GM23338 (cell line): ENCODE results near the gene LPGAT1. TPM values are rescaled to one million over a fixed set of nuclear protein-coding genes. Genes with fewer than 3 reads are reported as not detected.

Experiments used
- ATAC-seq: fragments of 200-7000 bp; cut with Tn5 transposase; 3 replicates; pipeline ENCODE4 v1.9.1; 2020
- DNase-seq: peaks from one replicate; pipeline ENCODE4 v3.0.0-alpha.2; 2015; ENCODE audit warnings: low spot score
- H2AFZ ChIP-seq: fragments of 200-600 bp; sonication (generic); 2 replicates; pipeline ENCODE4 v1.8.0; 2016; ENCODE audit warnings: antibody characterized with exemption, mild to moderate bottlenecking, moderate library complexity
- H3F3A ChIP-seq: fragments of 200-600 bp; sonication (generic); replicated peaks from 2 replicates; pipeline ENCODE4 v1.8.0; 2017; ENCODE audit warnings: antibody characterized with exemption, mixed run types, low read depth
- H3K27ac ChIP-seq: fragments of 200-600 bp; sonication (generic); 2 replicates; pipeline ENCODE4 v1.6.1; 2016; ENCODE audit warnings: low read depth
- H3K27me3 ChIP-seq: fragments of 200-600 bp; sonication (generic); 2 replicates; pipeline ENCODE4 v1.8.0; 2016; ENCODE audit warnings: mild to moderate bottlenecking, mixed run types, moderate library complexity; ENCODE audit not compliant: insufficient read depth
- H3K36me3 ChIP-seq: fragments of 200-600 bp; sonication (generic); 2 replicates; pipeline ENCODE4 v1.8.0; 2016; ENCODE audit warnings: mild to moderate bottlenecking; ENCODE audit not compliant: insufficient read depth
- H3K4me1 ChIP-seq: fragments of 200-600 bp; sonication (generic); 2 replicates; pipeline ENCODE4 v1.8.0; 2016; ENCODE audit warnings: mild to moderate bottlenecking, moderate library complexity; ENCODE audit not compliant: insufficient read depth
- H3K4me2 ChIP-seq: fragments of 200-600 bp; sonication (generic); 2 replicates; pipeline ENCODE4 v1.7.1; 2017; ENCODE audit warnings: mixed run types
- H3K4me3 ChIP-seq: fragments of 200-600 bp; sonication (generic); 2 replicates; pipeline ENCODE4 v1.6.1; 2016; ENCODE audit warnings: mixed run types
- H3K79me2 ChIP-seq: fragments of 200-600 bp; sonication (generic); replicated peaks from 2 replicates; pipeline ENCODE4 v1.8.0; 2017; ENCODE audit warnings: mild to moderate bottlenecking; ENCODE audit not compliant: insufficient read depth
- H3K9me2 ChIP-seq: fragments of 200-600 bp; sonication (generic); 2 replicates; pipeline ENCODE4 v1.8.0; 2017; ENCODE audit not compliant: insufficient read depth
- H4K20me1 ChIP-seq: fragments of 200-600 bp; sonication (generic); replicated peaks from 2 replicates; pipeline ENCODE4 v1.8.0; 2017; ENCODE audit warnings: mild to moderate bottlenecking; ENCODE audit not compliant: insufficient read depth
- H3K27ac Mint-ChIP-seq: 2 replicates; pipeline ENCODE4 v1.8.0; 2020; ENCODE audit warnings: inconsistent platforms, mild to moderate bottlenecking, moderate library complexity, mixed read lengths
- H3K27me3 Mint-ChIP-seq: 3 replicates; pipeline ENCODE4 v1.8.0; 2022; ENCODE audit warnings: low read depth, mild to moderate bottlenecking, moderate library complexity, mixed read lengths, inconsistent platforms; ENCODE audit not compliant: insufficient read depth, poor library complexity
- H3K36me3 Mint-ChIP-seq: 3 replicates; pipeline ENCODE4 v1.8.0; 2021; ENCODE audit warnings: low read depth, mild to moderate bottlenecking, inconsistent platforms, moderate library complexity, mixed read lengths
- H3K4me1 Mint-ChIP-seq: 3 replicates; pipeline ENCODE4 v1.8.0; 2020; ENCODE audit warnings: mild to moderate bottlenecking, inconsistent platforms, mixed read lengths
- H3K4me3 Mint-ChIP-seq: 3 replicates; pipeline ENCODE4 v1.8.0; 2021; ENCODE audit warnings: moderate library complexity, mild to moderate bottlenecking, inconsistent platforms, mixed read lengths
- H3K9me3 Mint-ChIP-seq: 3 replicates; pipeline ENCODE4 v1.8.0; 2020; ENCODE audit warnings: moderate library complexity, mild to moderate bottlenecking, inconsistent platforms, mixed read lengths
- CREB1 ChIP-seq: fragments of 250-450 bp; sonication (Bioruptor Pico); IDR thresholded peaks from 2 replicates; pipeline ENCODE4 v1.5.0; 2020; ENCODE audit warnings: low read depth, mild to moderate bottlenecking, moderate library complexity
- CTCF ChIP-seq, 2 experiments: fragments of 200-600 bp in 1 of 2; sonication (generic) in 1 of 2; conservative IDR thresholded peaks; 2 replicates each; pipeline versions ENCODE4 v1.5.1 to v1.6.1; 2016 to 2017; ENCODE audit warnings: antibody characterized with exemption in 2 of 2, low read depth in 2 of 2, mild to moderate bottlenecking in 2 of 2, moderate library complexity in 1 of 2
- ETS1 ChIP-seq: IDR thresholded peaks from 2 replicates; pipeline ENCODE4 v1.6.1; 2016; ENCODE audit warnings: antibody characterized with exemption
- EZH2 ChIP-seq: fragments of 200-600 bp; sonication (generic); IDR thresholded peaks from one replicate; pipeline ENCODE4 v1.8.0; 2017; ENCODE audit warnings: antibody characterized with exemption, mild to moderate bottlenecking, low read depth; ENCODE audit not compliant: unreplicated experiment
- EZH2phosphoT487 ChIP-seq: fragments of 200-600 bp; sonication (generic); IDR thresholded peaks from one replicate; pipeline ENCODE4 v1.8.1; 2018; ENCODE audit warnings: antibody characterized with exemption; ENCODE audit not compliant: unreplicated experiment
- JUNB ChIP-seq: IDR thresholded peaks from one replicate; pipeline ENCODE4 v1.6.1; 2016; ENCODE audit warnings: antibody characterized with exemption; ENCODE audit not compliant: unreplicated experiment
- NANOG ChIP-seq: IDR thresholded peaks from 2 replicates; pipeline ENCODE4 v1.6.1; 2016; ENCODE audit warnings: antibody characterized with exemption, borderline replicate concordance
- POLR2AphosphoS5 ChIP-seq: IDR thresholded peaks from 2 replicates; pipeline ENCODE4 v1.6.1; 2016; ENCODE audit warnings: antibody characterized with exemption, low read depth
- REST ChIP-seq: IDR thresholded peaks from one replicate; pipeline ENCODE4 v1.6.1; 2018; ENCODE audit warnings: antibody characterized with exemption; ENCODE audit not compliant: unreplicated experiment
- STAT1 ChIP-seq: IDR thresholded peaks from one replicate; pipeline ENCODE4 v1.6.1; 2016; ENCODE audit warnings: antibody characterized with exemption; ENCODE audit not compliant: unreplicated experiment
- ZNF114 ChIP-seq: fragments of 250-450 bp; sonication (Bioruptor Pico); IDR thresholded peaks from 2 replicates; pipeline ENCODE4 v1.5.0; 2020; ENCODE audit warnings: mild to moderate bottlenecking, moderate library complexity
- ZNF331 ChIP-seq: fragments of 250-450 bp; sonication (Bioruptor Pico); IDR thresholded peaks from 2 replicates; pipeline ENCODE4 v1.5.0; 2020; ENCODE audit warnings: low read depth, mild to moderate bottlenecking, moderate library complexity
- ZNF462 ChIP-seq: fragments of 250-450 bp; sonication (Bioruptor Pico); IDR thresholded peaks from 2 replicates; pipeline ENCODE4 v1.5.0; 2020; ENCODE audit warnings: mild to moderate bottlenecking, moderate library complexity
- polyA plus RNA-seq: library from polyadenylated mRNA; unstranded; fragments of >200 nt; fragmentation: Nextera tagmentation; extraction: Ambion mirVana; gene quantifications from 2 replicates; pipeline ENCODE4 v1.2.1, GENCODE V29; 2016
- total RNA-seq: library from RNA; depleted of rRNA; stranded (reverse); fragments of >200 nt; shearing (Covaris generic); gene quantifications from 2 replicates; pipeline ENCODE4 v1.2.3, GENCODE V29; 2014

LPGAT1 gene
- total and polyA plus RNA-seq, 2 experiments from 2014 or later, result 3.3 to 16.4 TPM

- H3K79me2 ChIP-seq, result no peaks in the 10 kb centered on the region
- ATAC-seq (no peak), DNase-seq (no peak)
- Mint-ChIP-seq H3K9me3 (peaks cover 4% of the 10 kb centered on the region; the same call in 1 of the 3 replicates), H3K27ac (no peak overlapping the region), H3K4me1 (no peaks in the 10 kb centered on the region), H3K36me3 (peaks cover 6% of the 10 kb centered on the region; the same call in 2 of the 3 replicates), H3K27me3 (no peaks in the 10 kb centered on the region), H3K4me3 (no peak overlapping the region)
- no peak overlapping the region for H3K27ac ChIP-seq
- H3K4me1 ChIP-seq, result no peaks in the 10 kb centered on the region
- no peak overlapping the region for H3K4me3 ChIP-seq
- H3F3A ChIP-seq, result no peaks in the 10 kb centered on the region
- H2AFZ ChIP-seq, result no peak overlapping the region
- H3K9me2 ChIP-seq, result no peaks in the 10 kb centered on the region
- H3K27me3 ChIP-seq, result no peaks in the 10 kb centered on the region
- no peak for TF ChIP-seq REST
- no peak for TF ChIP-seq ZNF114
- no peak for TF ChIP-seq ZNF462 (CRISPR knock-in tag)
- TF ChIP-seq EZH2, result no peak
- no peak for TF ChIP-seq POLR2AphosphoS5
- TF ChIP-seq ETS1, result no peak
- no peak for TF ChIP-seq CREB1
- TF ChIP-seq CTCF (conservative IDR thresholded peaks at IDR 0.05; ENCODE audit: low read depth in 2 of 2), result no peak
- TF ChIP-seq ZNF331 (CRISPR knock-in tag), result no peak
- TF ChIP-seq EZH2phosphoT487, result no peak
- no peak for TF ChIP-seq NANOG
- no peak for TF ChIP-seq JUNB
- no peak for TF ChIP-seq STAT1
- H3K36me3 ChIP-seq, result no peaks in the 10 kb centered on the region
- H3K4me2 ChIP-seq, result no peak overlapping the region
- H4K20me1 ChIP-seq, result no peaks in the 10 kb centered on the region
Observed at GRCh38 chr1:211811126-211811525, 19.4 kb downstream of the LPGAT1 start.
